NCI-H2081 (cell line): ENCODE measurements around the gene SMIM34.
"Not testable (repeated sequence)": the region's sequence is repeated elsewhere in the genome, so short reads cannot be mapped to it uniquely, and the experiment has no call there.

Experiments
- DNase-seq, 2 experiments: peaks; one replicate each; lab custom pipeline; 2025; lab: John Stamatoyannopoulos, UW

Gene SMIM34

DNA sequence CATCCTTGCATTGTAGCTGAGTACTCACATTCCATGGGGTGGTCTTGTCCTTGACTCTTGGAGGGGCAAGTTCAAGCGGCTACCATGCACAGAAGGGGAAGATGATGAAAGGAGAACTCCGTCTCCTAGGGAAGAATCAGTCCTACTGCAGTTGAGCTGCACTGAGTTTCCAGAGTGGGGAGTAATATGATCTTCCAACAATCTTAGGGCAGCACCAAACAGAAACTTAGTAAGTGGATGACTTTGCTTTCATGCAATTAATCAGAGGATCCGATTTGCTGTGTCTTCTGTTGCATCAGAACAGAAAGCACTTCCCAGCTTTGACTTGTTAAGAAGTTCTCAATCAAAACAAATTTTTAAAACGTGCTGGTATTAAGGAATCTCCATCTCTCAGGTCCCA is at the start of gene SMIM34:
SMIM34 (minus strand) TSS at position 147 of the 400 bp plus-strand sequence; CDS start at position 35, 112 bp downstream.
- DNase-seq, result not testable (repeated sequence)

DNA sequence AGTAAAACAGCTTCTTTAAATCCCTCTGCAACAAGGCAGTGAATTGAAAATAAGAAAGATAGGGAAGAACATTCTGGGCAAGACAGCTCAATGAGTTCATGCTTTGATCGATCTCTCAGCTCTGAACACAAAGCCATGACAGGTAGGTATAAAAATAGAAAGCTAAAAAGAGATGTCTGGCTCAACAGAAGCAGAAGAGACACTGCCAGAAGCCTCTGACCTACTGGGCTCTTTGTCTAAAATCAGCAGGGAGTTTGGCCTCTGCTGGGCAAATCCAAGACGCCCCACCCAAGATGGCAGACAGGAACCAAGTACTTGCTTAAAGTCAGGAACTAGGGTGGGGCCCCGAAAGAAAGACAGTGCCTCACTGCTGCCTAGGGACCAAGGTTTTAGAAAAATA is 43.6 kb upstream of the SMIM34 start:
- DNase-seq, result not testable (repeated sequence)

GRCh38 chr21:34459426-34459825 is 35.7 kb upstream of the SMIM34 start:
- not testable (repeated sequence) for DNase-seq

- DNase-seq, result not testable (repeated sequence)
Measured at GRCh38 chr21:34458266-34458665, 34.5 kb upstream of the SMIM34 start.

DNA sequence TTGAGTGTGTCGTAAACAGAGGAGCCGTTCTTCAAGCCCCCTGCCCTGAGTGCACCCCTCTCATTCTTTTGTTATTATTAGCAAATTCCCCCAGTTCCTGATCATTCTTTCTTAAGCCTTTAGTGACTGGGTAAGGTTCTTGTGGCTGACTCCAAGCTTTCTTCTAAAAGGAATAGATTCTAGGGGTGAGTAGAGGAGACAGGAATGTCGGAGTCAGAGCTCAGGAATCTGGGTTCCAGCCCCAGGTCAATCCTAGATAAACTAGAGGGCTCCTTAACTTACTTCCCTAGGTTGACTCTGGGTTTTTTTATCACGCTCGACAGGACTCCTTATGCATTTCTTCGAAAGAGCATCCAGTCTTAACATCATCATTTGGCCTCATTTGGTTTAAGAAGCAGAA is 32.4 kb upstream of the SMIM34 start:
- DNase-seq, result not testable (repeated sequence)

GRCh38 chr21:34455628-34456027 is 31.9 kb upstream of the SMIM34 start:
- not testable (repeated sequence) for DNase-seq

- DNase-seq, result not testable (repeated sequence)
Measured at GRCh38 chr21:34447018-34447417, 23.3 kb upstream of the SMIM34 start.

- not testable (repeated sequence) for DNase-seq
Measured at GRCh38 chr21:34443486-34443885, 19.7 kb upstream of the SMIM34 start.

DNA sequence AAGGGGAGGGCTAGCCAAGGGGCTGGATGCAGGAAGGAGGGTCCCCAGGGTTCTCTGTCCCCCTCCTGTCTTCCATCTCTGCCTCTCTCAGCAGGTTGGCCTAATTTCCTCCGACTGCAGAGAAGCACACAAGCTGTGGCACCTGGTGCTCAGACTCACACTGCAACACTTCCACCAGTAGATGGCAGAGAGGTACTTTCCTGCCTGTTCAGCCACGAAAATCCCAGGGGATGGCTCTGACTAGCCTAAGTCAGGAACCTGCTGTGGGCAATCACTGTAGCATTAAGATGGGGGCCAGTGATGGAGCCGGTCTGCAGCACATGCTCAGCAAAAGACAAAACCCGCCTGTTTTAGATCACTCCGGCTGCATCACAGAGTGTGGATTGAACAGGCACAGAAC is 6.0 kb upstream of the SMIM34 start:
- not testable (repeated sequence) for DNase-seq

DNA sequence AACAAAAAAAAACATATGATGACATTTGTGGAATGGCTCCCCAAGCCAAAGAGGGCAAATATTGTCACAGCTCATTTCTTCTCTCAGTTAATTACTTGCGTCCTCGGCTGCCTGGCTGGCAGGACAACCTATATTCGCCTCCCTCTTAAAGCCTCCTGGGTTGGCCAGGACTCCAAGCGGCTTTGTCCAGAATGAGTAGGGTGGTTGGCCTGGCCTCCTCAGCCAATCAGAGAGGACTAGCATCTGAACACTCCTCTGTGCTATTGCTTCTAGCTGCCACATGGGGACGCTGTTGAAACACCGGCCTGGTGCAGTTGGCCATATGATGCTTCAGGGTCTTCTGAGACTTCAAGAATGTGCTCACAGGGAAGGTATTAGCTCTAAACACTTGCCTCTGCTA is 4.7 kb upstream of the SMIM34 start:
- DNase-seq, result not testable (repeated sequence)

DNA sequence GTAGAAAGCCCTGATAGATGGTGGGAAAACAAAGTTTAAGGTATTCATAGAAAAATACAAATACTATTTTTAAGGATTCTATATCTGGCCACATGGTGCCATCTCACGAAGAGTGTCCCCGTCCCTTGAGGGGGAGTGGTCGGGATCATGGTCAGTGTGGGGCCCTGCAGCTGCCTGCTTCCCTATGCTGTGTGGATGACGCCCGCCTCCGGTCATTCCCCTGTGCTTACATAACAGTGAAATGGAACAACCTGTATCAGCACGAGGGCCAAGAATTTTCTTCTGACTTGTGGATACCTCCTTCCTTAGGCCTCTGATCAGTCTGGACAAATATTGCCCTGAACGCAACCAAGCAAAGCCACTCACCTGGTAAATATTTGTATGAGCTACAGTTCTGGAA is 3.6 kb upstream of the SMIM34 start:
- DNase-seq, result not testable (repeated sequence)

GRCh38 chr21:34417448-34418077 is 6.2 kb downstream of the SMIM34 start:
- DNase-seq, result not testable (repeated sequence)

- DNase-seq, result not testable (repeated sequence)
Measured at GRCh38 chr21:34407294-34407693, 16.5 kb downstream of the SMIM34 start.

DNA sequence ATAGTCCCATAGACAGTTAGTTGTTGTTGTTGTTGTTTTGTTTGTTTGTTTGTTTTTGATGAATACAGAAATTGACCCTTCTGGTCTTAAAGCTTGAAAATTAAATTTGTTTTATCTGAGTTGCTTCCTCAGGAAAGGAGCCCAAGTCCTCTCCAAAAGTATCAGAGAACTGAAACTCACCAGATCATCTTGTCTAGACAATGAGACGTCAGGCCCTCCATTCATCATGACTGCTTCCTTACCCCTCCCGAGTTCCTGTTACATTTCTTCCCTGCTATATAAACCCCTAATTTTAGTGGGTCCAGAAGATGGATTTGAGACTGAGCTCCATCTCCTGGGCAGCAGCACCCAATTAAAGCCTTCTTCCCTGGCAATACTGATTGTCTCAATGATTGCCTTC is 17.1 kb downstream of the SMIM34 start:
- not testable (repeated sequence) for DNase-seq

- DNase-seq, result not testable (repeated sequence)
Measured at GRCh38 chr21:34406102-34406501, 17.6 kb downstream of the SMIM34 start.

DNA sequence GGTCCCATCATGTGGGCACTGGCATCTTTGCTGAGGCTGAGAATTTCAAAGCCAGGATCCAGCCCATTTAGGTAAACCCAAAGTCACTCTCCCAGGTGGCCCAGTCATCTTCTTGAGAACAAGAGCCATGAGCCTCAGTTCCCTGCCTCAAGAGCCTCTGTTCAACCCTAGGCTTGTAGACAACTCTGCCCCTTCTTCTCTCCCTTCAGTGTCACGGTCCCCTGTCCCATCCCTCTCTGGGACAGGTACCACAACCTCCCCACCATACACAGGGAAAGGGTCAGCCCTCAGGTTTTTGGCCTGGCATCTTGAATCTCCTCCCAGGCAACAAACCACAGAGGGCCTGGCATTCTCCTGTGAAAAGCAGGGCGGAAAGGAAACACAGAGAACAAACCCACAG is 18.1 kb downstream of the SMIM34 start:
- not testable (repeated sequence) for DNase-seq

GRCh38 chr21:34404742-34405141 is 19.0 kb downstream of the SMIM34 start:
- DNase-seq, result not testable (repeated sequence)

DNA sequence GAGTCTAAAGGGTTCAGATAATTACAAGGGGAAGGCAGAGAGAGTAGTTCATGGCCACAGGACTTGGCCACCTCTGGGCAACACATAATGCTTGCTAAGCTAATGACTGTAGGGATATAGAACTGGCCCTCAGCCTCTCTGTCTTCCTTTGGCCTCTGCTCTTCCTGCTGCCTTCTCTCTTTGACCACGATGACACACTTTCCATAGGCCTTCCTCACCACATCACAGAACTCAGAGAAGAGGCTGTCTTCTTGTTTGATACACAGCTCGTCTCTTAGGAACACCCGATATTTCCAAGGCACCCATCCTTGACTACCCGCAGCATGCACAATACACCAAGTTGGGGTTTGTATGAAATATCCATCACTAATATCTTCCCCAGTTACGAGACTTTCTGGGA is 23.2 kb downstream of the SMIM34 start:
- not testable (repeated sequence) for DNase-seq

DNA sequence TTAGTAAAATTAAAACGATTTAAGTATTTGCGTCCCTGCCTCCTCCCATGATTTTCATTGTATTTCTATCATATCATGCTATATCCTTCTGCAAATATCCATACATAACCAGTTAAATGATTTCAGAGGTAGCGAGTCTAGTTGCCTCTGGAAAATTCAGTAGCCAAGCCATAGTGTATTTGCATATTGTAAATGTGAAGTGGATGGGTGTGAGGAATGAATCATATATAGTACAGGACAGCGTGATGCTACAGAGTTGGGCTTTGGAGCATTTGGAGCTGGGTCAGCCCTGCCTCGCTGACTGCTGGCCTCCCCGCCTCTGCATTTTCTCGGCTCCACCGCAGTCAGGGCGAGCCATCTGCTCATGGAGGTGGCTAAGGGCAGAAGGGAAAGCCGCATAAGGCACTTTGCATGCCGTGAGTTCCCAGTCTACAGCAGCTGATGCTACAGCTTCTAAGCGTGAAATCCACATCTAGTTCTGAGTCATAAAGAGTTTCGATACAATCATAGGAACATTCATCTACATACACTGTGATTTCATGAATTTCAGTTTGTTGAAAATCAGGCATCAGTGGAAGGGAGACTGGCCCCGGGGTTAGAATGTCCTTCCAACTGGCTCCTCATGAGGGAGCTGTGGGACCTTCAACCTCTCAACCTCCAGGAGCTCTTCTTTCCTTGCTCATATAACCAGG is 39.9 kb downstream of the SMIM34 start:
- DNase-seq, result not testable (repeated sequence)

- DNase-seq, result not testable (repeated sequence)
Measured at GRCh38 chr21:34383138-34383537, 40.6 kb downstream of the SMIM34 start.

DNA sequence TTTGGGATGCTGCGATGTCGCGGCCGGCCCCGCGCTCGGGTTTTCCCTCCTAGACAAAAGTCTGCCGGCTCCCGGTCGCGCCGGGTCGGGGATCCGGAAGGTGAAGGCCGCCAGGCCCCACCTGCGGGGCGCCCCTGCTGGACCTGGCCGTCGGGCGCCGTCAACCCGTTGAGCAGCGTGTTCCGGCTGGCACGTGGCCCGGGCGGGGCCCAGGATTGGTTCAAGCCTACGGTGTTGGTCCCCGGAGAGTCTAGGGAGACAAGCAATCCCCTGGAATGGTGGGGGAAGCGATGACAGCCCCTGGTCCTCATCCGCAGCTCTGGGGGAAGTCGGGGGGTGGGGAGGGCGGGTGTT is 48.2 kb downstream of the SMIM34 start:
- DNase-seq, result not testable (repeated sequence)

GRCh38 chr21:34374940-34375618 is 48.7 kb downstream of the SMIM34 start, which contains the start of gene SMIM11:
Gene SMIM11 (plus strand): TSS chr21:34375507. CDS start chr21:34379505, 3,998 bp downstream.
- not testable (repeated sequence) for DNase-seq

- DNase-seq, result not testable (repeated sequence)
Measured at GRCh38 chr21:34374462-34374861, 49.3 kb downstream of the SMIM34 start.
